Cardiac fibroblast (primary cell): ENCODE measurements around the gene UBAP1.
A peak's percentile ranks its signal among the peaks of the same experiment; 100 is the strongest.

ENCODE experiments used
- DNase-seq, 2 donors: peaks; one replicate each; pipeline versions ENCODE4 v3.0.0 to v3.0.0-alpha.2; 2010; ENCODE audit warnings: low read depth in 2 of 2
- H3K4me3 ChIP-seq, 2 donors: replicated peaks in 1 of 2; 1 replicate in 1 of 2; 2 replicates in 1 of 2; pipeline ENCODE4 v1.5.1; 2011; ENCODE audit warnings: low read depth in 2 of 2, low read length in 2 of 2, mild to moderate bottlenecking in 2 of 2, moderate library complexity in 1 of 2
- CTCF ChIP-seq: IDR thresholded peaks from one replicate; pipeline ENCODE4 v1.5.1; 2011; ENCODE audit warnings: low read depth, mild to moderate bottlenecking, low read length, inconsistent platforms

The UBAP1 gene

GRCh38 chr9:34254141-34254913, 75.5 kb downstream of the UBAP1 start:
- no peak overlapping the region for H3K4me3 ChIP-seq
- TF ChIP-seq CTCF = no peak
- peak; percentile 67 to 91 for DNase-seq

- H3K4me3 ChIP-seq = no peak overlapping the region
- TF ChIP-seq CTCF = no peak
- peak; percentile 55 to 60 for DNase-seq
Measured at GRCh38 chr9:34254966-34255825, 76.4 kb downstream of the UBAP1 start.

GRCh38 chr9:34256104-34256503, 77.3 kb downstream of the UBAP1 start:
- no peak overlapping the region for H3K4me3 ChIP-seq
- DNase-seq = no peak
- TF ChIP-seq CTCF = no peak

- DNase-seq = no peak
- H3K4me3 ChIP-seq = no peak overlapping the region
- no peak for TF ChIP-seq CTCF
Measured at GRCh38 chr9:34256987-34257585, 78.2 kb downstream of the UBAP1 start.

GRCh38 chr9:34259315-34259714, 80.5 kb downstream of the UBAP1 start:
- no peak for DNase-seq
- no peak for TF ChIP-seq CTCF
- H3K4me3 ChIP-seq = no peak overlapping the region

- no peak for TF ChIP-seq CTCF
- DNase-seq = no peak
- H3K4me3 ChIP-seq = no peak overlapping the region
Measured at GRCh38 chr9:34262971-34263370, 84.1 kb downstream of the UBAP1 start.
